Stomach (tissue), 4 donors: ENCODE data around the gene TRAM2.

Experiments
- CTCF ChIP-seq, 7 experiments: fragments of 450-650 bp in 4 of 7; fragments of 200-600 bp in 3 of 7; sonication (generic) in 3 of 7; IDR thresholded peaks; one replicate each; pipeline ENCODE4 v1.5.1; 2016 to 2019; ENCODE audit warnings: antibody characterized with exemption in 7 of 7, control low read depth in 2 of 7, mild to moderate bottlenecking in 1 of 7
- EP300 ChIP-seq: sonication (generic); formaldehyde crosslinking; IDR thresholded peaks from one replicate; pipeline ENCODE4 v1.6.1; 2017; ENCODE audit warnings: antibody characterized with exemption

DNA sequence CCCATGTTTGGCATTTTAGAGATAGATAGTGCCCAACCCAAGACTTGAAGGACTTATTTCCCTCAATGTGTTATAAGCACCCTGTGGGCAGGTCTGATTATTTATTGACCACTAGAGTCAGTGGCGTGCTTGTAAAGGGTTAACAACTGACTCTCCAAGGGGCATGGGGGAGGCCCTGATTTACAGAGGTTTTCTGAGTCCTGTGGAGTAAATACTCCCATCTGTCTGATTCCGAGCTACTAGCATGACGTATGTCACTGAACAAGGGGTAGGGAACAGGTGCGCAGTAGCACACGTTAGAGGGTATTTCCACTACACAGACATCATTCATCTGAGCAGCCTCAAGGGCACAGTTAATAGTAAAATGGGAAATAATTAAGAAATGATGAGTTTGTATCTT lies 17.4 kb upstream of the TRAM2 start:
- TF ChIP-seq CTCF (IDR thresholded peaks at IDR 0.05), result no peak
- no peak for TF ChIP-seq EP300
